Measurements from ENCODE around the gene PRIMPOL.
"Not testable (repeated sequence)": the region's sequence is repeated elsewhere in the genome, so short reads cannot be mapped to it uniquely, and the experiment has no call there.

Gene PRIMPOL

GRCh38 chr4:184706453-184706852 lies 56.9 kb downstream of the PRIMPOL start:
- no peak for DNase-seq (ENCODE audit: low read depth in 2 of 2)

GRCh38 chr4:184712322-184712721 lies 62.8 kb downstream of the PRIMPOL start:
- DNase-seq (ENCODE audit: low read depth in 2 of 2) = no peak

GRCh38 chr4:184713887-184714286 lies 64.3 kb downstream of the PRIMPOL start:
- DNase-seq (ENCODE audit: low read depth in 2 of 2) = no peak

GRCh38 chr4:184715526-184715925 lies 66.0 kb downstream of the PRIMPOL start:
- DNase-seq (ENCODE audit: low read depth in 2 of 2) = no peak

GRCh38 chr4:184719407-184719806 lies 69.9 kb downstream of the PRIMPOL start:
- DNase-seq (ENCODE audit: low read depth in 2 of 2) = no peak

- DNase-seq (ENCODE audit: low read depth in 2 of 2) = no peak
These were observed 71.7 kb downstream of the PRIMPOL start for GRCh38 chr4:184721254-184721653.

GRCh38 chr4:184722798-184723197 lies 73.3 kb downstream of the PRIMPOL start:
- DNase-seq (ENCODE audit: low read depth in 2 of 2) = no peak

GRCh38 chr4:184727430-184727829 lies 77.9 kb downstream of the PRIMPOL start:
- DNase-seq (ENCODE audit: low read depth in 2 of 2) = no peak

- no peak for DNase-seq (ENCODE audit: low read depth in 2 of 2)
These were observed 79.3 kb downstream of the PRIMPOL start for GRCh38 chr4:184728858-184729257.

GRCh38 chr4:184729946-184730345 lies 80.4 kb downstream of the PRIMPOL start:
- no peak for DNase-seq (ENCODE audit: low read depth in 2 of 2)

- no peak for DNase-seq (ENCODE audit: low read depth in 2 of 2)
These were observed 81.5 kb downstream of the PRIMPOL start for GRCh38 chr4:184731056-184731455.

GRCh38 chr4:184732126-184732525 lies 82.6 kb downstream of the PRIMPOL start:
- no peak for DNase-seq (ENCODE audit: low read depth in 2 of 2)

GRCh38 chr4:184733654-184734524 lies 84.4 kb downstream of the PRIMPOL start, which contains the start of gene CENPU:
CENPU (minus strand) TSS chr4:184734096; CDS start chr4:184734062, 34 bp downstream.
- DNase-seq (ENCODE audit: low read depth in 2 of 2) = peak; percentile 90

- DNase-seq (ENCODE audit: low read depth in 2 of 2) = no peak
These were observed 85.2 kb downstream of the PRIMPOL start for GRCh38 chr4:184734758-184735157.

GRCh38 chr4:184739575-184739974 lies 90.0 kb downstream of the PRIMPOL start:
- not testable (repeated sequence) for DNase-seq (ENCODE audit: low read depth in 2 of 2)

- DNase-seq (ENCODE audit: low read depth in 2 of 2) = no peak
These were observed 91.4 kb downstream of the PRIMPOL start for GRCh38 chr4:184740980-184741391.

GRCh38 chr4:184741651-184742050 lies 92.1 kb downstream of the PRIMPOL start:
- DNase-seq (ENCODE audit: low read depth in 2 of 2) = not testable (repeated sequence)

- no peak for DNase-seq (ENCODE audit: low read depth in 2 of 2)
These were observed 94.1 kb downstream of the PRIMPOL start for GRCh38 chr4:184743650-184744049.

GRCh38 chr4:184744236-184744635 lies 94.7 kb downstream of the PRIMPOL start:
- DNase-seq (ENCODE audit: low read depth in 2 of 2) = no peak
